Gastroesophageal sphincter (tissue), 4 donors: ENCODE measurements around the gene ATP8A1. TPM values are rescaled to one million over a fixed set of nuclear protein-coding genes. Genes with fewer than 3 reads are reported as not detected.

Experiments
- ATAC-seq: fragments of 150-250 bp; one replicate; pipeline ENCODE4 v1.9.1; 2016; ENCODE audit warnings: mild to moderate bottlenecking, moderate library complexity
- H3K27ac ChIP-seq, 4 donors: fragments of 200-600 bp; sonication (generic) in 3 of 4; 1 replicate in 3 of 4; 2 replicates in 1 of 4; pipeline ENCODE4 v1.5.1; 2016 to 2019
- H3K27me3 ChIP-seq: fragments of 200-600 bp; sonication (generic); one replicate; pipeline ENCODE4 v1.5.1; 2019
- H3K36me3 ChIP-seq, 2 donors: fragments of 200-600 bp; sonication (generic); one replicate each; pipeline ENCODE4 v1.5.1; 2019; ENCODE audit warnings: control low read depth in 1 of 2
- H3K4me1 ChIP-seq, 3 donors: fragments of 200-600 bp; sonication (generic); 1 replicate in 2 of 3; 2 replicates in 1 of 3; pipeline ENCODE4 v1.5.1; 2016 to 2019; ENCODE audit warnings: control low read depth in 2 of 3
- H3K4me3 ChIP-seq, 2 donors: fragments of 200-600 bp; sonication (generic); one replicate each; pipeline ENCODE4 v1.5.1; 2019; ENCODE audit warnings: mild to moderate bottlenecking in 1 of 2, moderate library complexity in 1 of 2
- H3K9me3 ChIP-seq, 3 donors: fragments of 200-600 bp; sonication (generic); one replicate each; pipeline ENCODE4 v1.5.1; 2017 to 2019; ENCODE audit warnings: control low read depth in 2 of 3
- CTCF ChIP-seq, 4 experiments: fragments of 200-600 bp in 2 of 4; fragments of 450-650 bp in 2 of 4; sonication (generic) in 1 of 4; IDR thresholded peaks; one replicate each; pipeline ENCODE4 v1.5.1; 2017 to 2019; ENCODE audit warnings: antibody characterized with exemption in 4 of 4, mild to moderate bottlenecking in 2 of 4, moderate library complexity in 2 of 4
- EP300 ChIP-seq: sonication (generic); formaldehyde crosslinking; IDR thresholded peaks from one replicate; pipeline ENCODE4 v1.6.1; 2017; ENCODE audit warnings: antibody characterized with exemption, mild to moderate bottlenecking
- POLR2A ChIP-seq, 2 donors: fragments of 450-650 bp; IDR thresholded peaks; one replicate each; pipeline ENCODE4 v1.6.1; 2017; ENCODE audit warnings: antibody characterized with exemption in 2 of 2, mild to moderate bottlenecking in 2 of 2, moderate library complexity in 1 of 2
- POLR2AphosphoS5 ChIP-seq: sonication (generic); formaldehyde crosslinking; IDR thresholded peaks from one replicate; pipeline ENCODE4 v1.6.1; 2017; ENCODE audit warnings: antibody characterized with exemption
- WGBS, 2 donors: methylation state at CpG; one replicate each; pipeline ENCODE4 v1.1.5; 2018; ENCODE audit warnings: low coverage in 1 of 2; 5-methylcytosine and 5-hydroxymethylcytosine counted together
- total RNA-seq, 4 donors: library from RNA; depleted of rRNA; stranded (reverse); fragments of >200 nt; gene quantifications; one replicate each; pipeline ENCODE4 v1.1.0, GENCODE V29; 2016

The ATP8A1 gene
- total RNA-seq, 4 donors from 2014 or later = 5.6 to 21.9 (median 8.9) TPM

DNA sequence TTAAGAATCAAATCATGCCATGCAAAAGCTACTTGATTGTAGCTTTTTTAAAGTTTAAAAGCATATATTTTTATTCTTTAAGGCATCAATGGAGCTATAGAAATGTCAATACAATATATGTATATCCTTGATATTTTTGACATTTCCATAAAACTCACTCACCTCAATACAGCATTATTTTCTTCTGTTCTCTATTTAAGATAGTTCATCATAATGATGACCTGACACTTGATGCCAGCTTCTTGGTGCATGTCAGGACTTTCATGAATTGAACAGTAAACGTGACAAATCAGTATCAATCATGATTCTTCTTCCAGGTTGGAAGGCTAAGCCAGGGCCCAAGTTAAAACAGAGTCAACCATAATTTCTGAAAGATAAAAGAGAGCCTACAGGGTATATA lies 33.6 kb upstream of the ATP8A1 start:
- H3K4me1 ChIP-seq = no peaks in the 10 kb centered on the region
- H3K4me3 ChIP-seq = no peak overlapping the region
- H3K27me3 ChIP-seq = no peaks in the 10 kb centered on the region
- TF ChIP-seq POLR2AphosphoS5 = no peak
- TF ChIP-seq POLR2A (IDR thresholded peaks at IDR 0.05) = no peak
- TF ChIP-seq EP300 = no peak
- no peak for TF ChIP-seq CTCF (IDR thresholded peaks at IDR 0.05)
- H3K36me3 ChIP-seq = no peaks in the 10 kb centered on the region
- 0 to 14% methylated on average over 1 of the region's 1 CpG for WGBS, 2 donors
- H3K27ac ChIP-seq = no peak overlapping the region
- no peak for ATAC-seq
- no peaks in the 10 kb centered on the region for H3K9me3 ChIP-seq

DNA sequence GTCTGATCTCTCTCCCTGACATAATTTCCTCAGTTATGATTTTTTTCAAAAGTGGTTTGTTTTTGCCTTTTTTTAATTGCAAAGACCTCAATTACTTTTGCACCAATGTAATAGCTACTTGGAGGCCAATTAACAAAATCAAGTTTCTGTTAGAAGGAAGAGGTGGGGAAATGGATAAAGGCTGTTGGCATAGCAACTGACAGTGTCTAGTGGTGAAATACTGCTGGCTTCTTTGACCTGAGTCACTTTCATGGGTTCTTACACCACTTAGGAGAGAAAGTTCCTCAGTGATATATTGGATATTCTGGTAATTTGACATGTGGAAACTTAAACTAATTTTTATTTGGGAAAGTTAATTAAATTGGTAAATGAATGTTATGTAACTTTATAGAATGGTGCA lies 26.5 kb upstream of the ATP8A1 start:
- TF ChIP-seq CTCF (IDR thresholded peaks at IDR 0.05) (no peak), POLR2AphosphoS5 (no peak), EP300 (no peak), POLR2A (IDR thresholded peaks at IDR 0.05) (no peak)
- no peaks in the 10 kb centered on the region for H3K27me3 ChIP-seq
- H3K4me1 ChIP-seq = no peaks in the 10 kb centered on the region
- no peak overlapping the region for H3K4me3 ChIP-seq
- no peak for ATAC-seq
- H3K27ac ChIP-seq = no peak overlapping the region
- H3K36me3 ChIP-seq = no peaks in the 10 kb centered on the region
- no peaks in the 10 kb centered on the region for H3K9me3 ChIP-seq

GRCh38 chr4:42678512-42678911 lies 21.6 kb upstream of the ATP8A1 start:
- no peaks in the 10 kb centered on the region for H3K36me3 ChIP-seq
- H3K9me3 ChIP-seq = no peaks in the 10 kb centered on the region
- no peak overlapping the region for H3K27ac ChIP-seq
- 84 to 88% methylated on average over 1 of the region's 1 CpG for whole genome bisulfite sequencing, 2 donors
- H3K4me3 ChIP-seq = no peak overlapping the region
- TF ChIP-seq POLR2A (IDR thresholded peaks at IDR 0.05) = no peak
- no peak for TF ChIP-seq CTCF (IDR thresholded peaks at IDR 0.05)
- TF ChIP-seq EP300 = no peak
- TF ChIP-seq POLR2AphosphoS5 = no peak
- H3K4me1 ChIP-seq = no peaks in the 10 kb centered on the region
- no peaks in the 10 kb centered on the region for H3K27me3 ChIP-seq
- ATAC-seq = no peak

GRCh38 chr4:42676066-42676951 lies 19.4 kb upstream of the ATP8A1 start:
- TF ChIP-seq CTCF (IDR thresholded peaks at IDR 0.05) (no peak), POLR2A (IDR thresholded peaks at IDR 0.05) (no peak), POLR2AphosphoS5 (no peak), EP300 (no peak)
- H3K36me3 ChIP-seq = no peaks in the 10 kb centered on the region
- WGBS, 2 donors = 52 to 73% methylated on average over 5 to 6 of the region's 8 CpGs
- peaks cover 0 to 7% (median 0%) of the 10 kb centered on the region in 3 donors for H3K4me1 ChIP-seq
- H3K27ac ChIP-seq = no peak overlapping the region
- H3K4me3 ChIP-seq = no peak overlapping the region
- ATAC-seq = no peak
- H3K27me3 ChIP-seq = peaks cover 4% of the 10 kb centered on the region
- H3K9me3 ChIP-seq = no peaks in the 10 kb centered on the region

DNA sequence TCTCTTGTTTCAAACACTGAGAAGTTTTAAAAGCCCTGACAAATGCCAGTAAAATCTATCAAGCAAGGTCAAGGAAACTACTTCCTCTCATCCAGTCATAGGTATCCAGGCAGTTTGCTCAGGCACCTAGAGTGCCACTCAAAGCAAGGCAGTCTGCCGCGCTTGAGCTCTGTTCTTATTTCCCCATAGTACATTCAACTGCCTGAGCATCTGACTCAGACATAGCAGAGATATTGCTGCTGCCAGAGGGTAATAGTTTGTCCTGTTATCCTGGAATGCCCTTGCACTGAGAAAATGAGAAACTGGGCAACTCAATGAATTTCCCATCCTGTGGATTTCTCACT lies 16.1 kb upstream of the ATP8A1 start:
- WGBS, 2 donors = 63% methylated on average over 2 of the region's 2 CpGs; no CpG with 5 or more reads in 1 of the 2 donors
- H3K27ac ChIP-seq = no peak overlapping the region

More for the DNA sequence above, 16.1 kb upstream of the ATP8A1 start:
- Histone ChIP-seq H3K27me3 (peaks cover 11% of the 10 kb centered on the region), H3K4me3 (no peak overlapping the region), H3K9me3 (no peaks in the 10 kb centered on the region), H3K4me1 (peaks cover 0 to 7% (median 0%) of the 10 kb centered on the region in 3 donors), H3K36me3 (no peaks in the 10 kb centered on the region)
- ATAC-seq = peak; percentile 62
- no peak for TF ChIP-seq POLR2A (IDR thresholded peaks at IDR 0.05)
- TF ChIP-seq POLR2AphosphoS5 = peak; percentile 46
